Panc1 (cell line): ENCODE results near the gene SLC35F4.
A peak's percentile ranks its signal among the peaks of the same experiment; 100 is the strongest.

Experiments used
- CTCF ChIP-seq: fragments of 450-650 bp; IDR thresholded peaks from 2 replicates; pipeline ENCODE4 v1.5.1; 2017; ENCODE audit warnings: mild to moderate bottlenecking
- POLR2AphosphoS5 ChIP-seq: IDR thresholded peaks from 2 replicates; pipeline ENCODE4 v1.6.1; 2012; ENCODE audit warnings: mild to moderate bottlenecking, low read depth, low read length, moderate library complexity
- REST ChIP-seq, 2 experiments: IDR thresholded peaks; 2 replicates each; pipeline ENCODE4 v1.6.1; 2011 to 2012; ENCODE audit warnings: low read depth in 2 of 2, control low read depth in 1 of 2, low read length in 1 of 2, mild to moderate bottlenecking in 1 of 2, moderate library complexity in 1 of 2; ENCODE audit not compliant: insufficient read depth in 1 of 2
- SIN3A ChIP-seq: IDR thresholded peaks from 2 replicates; pipeline ENCODE4 v1.6.1; 2012; ENCODE audit warnings: low read depth, mild to moderate bottlenecking, low read length, moderate library complexity, borderline replicate concordance; ENCODE audit not compliant: insufficient read depth

GRCh38 chr14:57833323-57833722 is 32.6 kb downstream of the SLC35F4 start:
- TF ChIP-seq CTCF (no peak), SIN3A (no peak), REST (IDR thresholded peaks at IDR 0.05; ENCODE audit: insufficient read depth in 1 of 2, low read depth in 2 of 2, low read length in 1 of 2) (no peak), POLR2AphosphoS5 (peak; percentile 76; the same call in 1 of the 2 replicates)
